NK-92 (cell line): ENCODE data around the gene HLA-DQB2.
"Not testable (repeated sequence)": the region's sequence is repeated elsewhere in the genome, so short reads cannot be mapped to it uniquely, and the experiment has no call there.

Source experiments
- DNase-seq: peaks from one replicate; lab custom pipeline; 2025; ENCODE audit not compliant: unreplicated experiment; lab: John Stamatoyannopoulos, UW

The HLA-DQB2 gene

DNA sequence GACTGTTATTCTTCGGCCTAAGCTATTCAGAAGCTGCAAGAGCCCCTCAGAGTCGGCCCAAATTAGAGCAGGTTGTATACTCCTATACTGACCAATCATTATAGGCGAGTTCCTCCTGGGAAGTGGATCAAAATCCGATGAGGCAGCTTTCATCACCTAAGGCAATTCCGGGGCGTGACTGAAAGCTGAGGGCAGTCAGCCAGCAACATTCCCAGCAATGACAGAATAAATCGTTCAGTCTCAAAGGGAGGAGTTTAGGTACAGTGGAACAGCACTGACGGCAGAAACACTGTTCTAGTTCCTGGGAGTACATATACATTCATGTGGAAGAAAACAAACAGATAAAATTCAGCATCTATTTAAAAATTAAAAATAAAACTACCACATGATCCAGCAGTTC, 10.8 kb downstream of the HLA-DQB2 start:
- DNase-seq, result no peak

DNA sequence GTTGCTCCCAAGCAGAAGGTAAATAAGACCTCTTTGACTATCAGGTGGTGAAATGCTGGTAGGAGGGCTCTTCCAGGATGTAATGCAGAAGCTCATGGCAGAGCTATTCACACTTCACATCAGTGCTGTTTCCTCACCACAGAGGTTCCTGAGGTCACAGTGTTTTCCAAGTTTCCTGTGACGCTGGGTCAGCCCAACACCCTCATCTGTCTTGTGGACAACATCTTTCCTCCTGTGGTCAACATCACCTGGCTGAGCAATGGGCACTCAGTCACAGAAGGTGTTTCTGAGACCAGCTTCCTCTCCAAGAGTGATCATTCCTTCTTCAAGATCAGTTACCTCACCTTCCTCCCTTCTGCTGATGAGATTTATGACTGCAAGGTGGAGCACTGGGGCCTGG, 17.7 kb downstream of the HLA-DQB2 start:
- not testable (repeated sequence) for DNase-seq

DNA sequence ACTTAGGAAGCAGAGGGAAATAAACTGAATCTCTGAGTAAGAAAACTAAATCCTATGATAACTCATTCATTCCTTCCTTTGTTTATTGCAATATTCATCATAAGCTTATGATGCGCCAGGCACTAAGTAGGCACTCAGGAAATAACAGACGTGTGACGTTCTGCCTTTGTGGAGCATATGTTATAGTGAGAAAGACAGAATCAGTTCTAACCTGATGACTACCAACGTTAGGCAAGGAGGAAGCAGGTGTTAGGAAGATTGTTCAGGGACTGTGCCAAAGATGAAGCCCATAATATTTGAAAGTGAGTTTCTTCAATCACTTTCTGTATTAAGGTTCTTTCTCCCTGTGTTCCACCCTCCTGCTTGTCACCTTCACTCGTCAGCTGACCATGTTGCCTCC, 18.6 kb downstream of the HLA-DQB2 start:
- no peak for DNase-seq

DNA sequence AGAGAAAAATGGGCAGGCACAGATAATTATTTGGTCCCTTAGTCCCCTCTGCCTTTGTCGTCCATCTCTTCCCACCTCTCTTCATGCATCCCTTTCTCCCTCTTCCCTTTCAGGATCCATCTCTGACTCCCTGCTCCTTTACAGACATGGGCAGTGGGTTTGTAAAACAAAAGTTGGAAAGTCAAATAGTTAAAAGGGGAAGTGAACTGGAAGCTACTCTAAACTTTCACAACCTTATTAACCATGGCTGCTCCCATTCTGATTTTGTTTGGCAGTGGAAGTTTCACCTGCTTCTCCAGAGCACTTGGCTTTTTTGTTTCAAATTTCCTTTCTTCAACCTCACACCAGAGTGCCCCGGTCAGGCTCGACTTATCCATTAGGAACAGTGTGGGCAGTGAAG, 21.0 kb downstream of the HLA-DQB2 start:
- DNase-seq, result no peak

DNA sequence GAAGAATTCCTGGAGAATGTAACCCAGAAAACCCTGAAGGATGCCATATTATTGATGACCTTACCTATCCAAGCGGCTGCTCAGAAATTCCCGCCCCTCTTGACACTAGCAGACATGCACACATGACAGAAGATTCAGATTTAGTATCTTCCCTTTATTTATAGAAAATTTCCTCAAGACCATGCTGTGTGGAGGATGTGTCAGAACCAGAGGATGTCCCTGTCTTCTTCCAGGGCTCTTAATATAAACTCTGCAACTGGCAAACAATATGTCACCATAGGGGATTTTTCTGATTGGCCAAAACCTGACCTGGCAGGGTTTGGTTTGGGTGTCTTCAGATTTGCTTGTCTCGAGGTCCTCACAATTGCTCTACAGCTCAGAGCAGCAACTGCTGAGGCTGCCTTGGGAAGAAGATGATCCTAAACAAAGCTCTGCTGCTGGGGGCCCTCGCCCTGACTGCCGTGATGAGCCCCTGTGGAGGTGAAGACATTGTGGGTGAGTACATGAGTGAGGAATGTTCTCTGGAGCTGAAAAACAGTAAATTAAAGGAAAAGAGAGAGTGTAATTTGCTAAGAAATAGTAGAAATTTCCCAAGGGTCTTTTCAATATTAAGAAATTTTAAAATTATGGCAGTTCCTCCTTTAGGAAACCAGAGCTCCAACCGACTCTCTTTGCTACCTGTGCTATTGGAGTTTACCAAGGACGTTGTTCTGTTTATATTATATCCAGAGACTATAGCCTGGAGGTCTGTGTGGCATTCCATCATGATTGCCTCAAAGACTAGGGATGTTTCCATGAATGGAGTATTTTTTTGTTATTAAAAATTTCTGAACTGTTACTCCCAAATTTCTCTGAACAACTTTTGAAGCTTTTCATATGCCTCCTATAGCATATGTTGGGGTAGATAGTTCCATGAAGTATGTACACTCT, 22.0 kb downstream of the HLA-DQB2 start, which contains the start of gene HLA-DQA2:
TSS of gene HLA-DQA2 (plus strand) at position 361 of the 930 bp plus-strand sequence. CDS start at position 414, 53 bp downstream.
- no peak for DNase-seq

DNA sequence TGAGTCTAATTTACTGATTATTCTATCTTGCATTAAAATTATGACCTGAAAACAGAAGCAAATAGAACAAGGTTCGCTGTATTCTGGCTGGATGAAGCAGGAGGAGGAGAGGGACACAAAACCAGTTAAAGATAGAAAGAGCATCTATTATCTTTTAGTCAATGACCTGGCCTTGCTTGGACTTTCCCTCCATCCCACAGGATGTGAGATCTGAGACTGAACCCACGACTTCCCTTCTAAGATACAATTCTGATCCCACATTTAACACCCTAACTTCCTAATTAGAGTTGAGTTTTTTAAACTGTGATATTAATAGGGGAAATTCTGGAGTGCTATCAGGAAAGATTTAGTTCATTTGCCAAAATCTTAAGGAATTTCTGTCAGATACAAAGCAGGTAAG, 25.2 kb downstream of the HLA-DQB2 start:
- DNase-seq, result no peak

DNA sequence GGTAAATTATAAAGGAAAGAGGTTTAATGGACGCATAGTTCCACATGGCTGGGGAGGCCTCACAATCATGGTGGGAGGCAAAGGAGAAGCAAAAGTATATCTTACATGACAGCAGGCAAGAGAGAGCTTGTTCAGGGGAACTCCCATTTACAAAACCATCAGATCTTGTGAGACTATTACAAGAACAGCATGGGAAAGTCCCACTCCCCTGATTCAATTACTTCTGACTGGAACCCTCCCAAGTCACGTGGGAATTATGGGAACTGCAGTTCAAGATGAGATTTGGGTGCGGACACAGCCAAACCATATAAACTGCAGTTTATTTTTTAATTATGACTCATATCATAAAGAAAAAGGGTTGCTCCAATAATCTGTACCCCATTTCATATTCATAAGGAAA, 44.5 kb downstream of the HLA-DQB2 start:
- no peak for DNase-seq

DNA sequence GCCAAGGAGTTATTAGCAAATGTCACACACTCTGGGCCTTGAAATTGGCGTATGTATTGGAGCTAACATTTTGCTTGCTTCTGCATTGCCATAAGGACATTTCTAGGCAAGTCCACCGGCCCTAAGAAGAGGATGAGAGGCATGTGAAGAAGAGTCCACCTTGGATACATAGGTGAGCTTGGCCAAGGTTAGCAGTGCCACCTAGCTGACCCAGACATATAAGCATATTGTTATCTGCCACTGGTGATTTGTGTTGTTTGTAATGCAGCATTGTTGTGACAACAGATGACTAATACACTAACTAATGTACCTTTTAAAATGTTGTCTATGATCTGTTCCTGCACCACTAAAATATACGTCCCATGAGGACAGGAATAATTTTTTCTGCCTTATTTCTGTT, 46.9 kb downstream of the HLA-DQB2 start:
- no peak for DNase-seq

DNA sequence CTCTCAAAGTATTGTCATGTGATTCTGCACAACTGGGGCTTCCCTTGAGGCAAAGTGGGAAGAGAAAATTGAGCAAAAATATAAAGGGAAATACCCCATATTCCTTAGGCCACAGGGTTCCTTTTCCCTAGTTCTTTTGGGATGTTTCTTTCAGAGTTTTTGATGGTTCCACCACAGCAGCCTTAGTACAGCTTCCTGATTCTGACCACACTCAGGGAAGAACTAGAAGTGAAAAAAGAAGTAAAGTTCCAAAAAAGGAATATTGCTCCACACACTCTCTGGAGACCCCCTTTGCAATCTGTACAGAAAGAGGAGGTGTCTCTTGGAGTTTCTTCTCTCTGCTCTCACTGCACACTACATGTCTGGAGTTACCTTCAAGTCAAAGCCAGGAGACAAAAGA, 50.1 kb downstream of the HLA-DQB2 start:
- DNase-seq, result no peak

DNA sequence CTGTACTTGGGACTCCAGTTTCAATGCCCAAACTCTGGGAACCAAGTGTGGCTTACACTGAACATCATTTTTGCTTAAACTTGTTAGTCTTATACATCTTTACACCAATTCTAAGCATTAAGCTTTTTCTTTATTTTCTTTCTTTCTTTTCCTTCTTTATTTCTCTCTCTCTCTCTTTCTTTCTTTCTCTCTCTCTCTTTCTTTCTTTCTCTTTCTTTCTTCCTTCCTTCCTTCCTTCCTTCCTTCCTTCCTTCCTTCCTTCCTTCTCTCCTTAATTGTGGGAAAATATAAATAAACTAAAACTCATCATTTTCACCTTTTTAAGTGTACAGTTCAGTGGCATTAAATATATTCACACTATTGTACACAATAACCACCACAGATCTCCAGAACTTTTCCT, 53.7 kb downstream of the HLA-DQB2 start:
- DNase-seq, result no peak
